ENCODE data around the gene CISTR.
"Not testable (repeated sequence)": the region's sequence is repeated elsewhere in the genome, so short reads cannot be mapped to it uniquely, and the experiment has no call there.

The CISTR gene

DNA sequence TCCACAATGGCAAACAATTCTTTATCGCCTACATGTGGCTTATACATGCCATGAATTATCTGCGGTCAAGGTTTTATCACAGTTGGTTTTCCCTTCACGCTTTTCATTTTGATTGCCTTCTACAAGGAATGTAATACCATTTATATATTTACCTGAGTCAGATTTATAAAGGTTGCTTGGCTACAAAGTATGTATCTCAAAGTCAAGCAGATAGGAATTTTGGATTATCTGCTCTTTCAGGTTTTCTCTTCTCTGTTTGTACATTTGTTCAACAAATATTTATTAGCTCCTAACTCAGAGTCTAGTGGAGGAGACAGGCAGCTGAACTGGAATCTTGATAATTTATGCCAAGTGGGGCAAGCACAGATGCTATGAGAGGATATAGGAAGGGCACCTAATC, 28.5 kb upstream of the CISTR start:
- H3K36me3 ChIP-seq (replicated peaks), result no peaks in the 10 kb centered on the region
- H3K4me3 ChIP-seq (ENCODE audit: low read depth, low read length), result no peak overlapping the region
- no peak for DNase-seq
- H3K27me3 ChIP-seq (replicated peaks), result peaks cover 8% of the 10 kb centered on the region
- TF ChIP-seq, protein P1, sequence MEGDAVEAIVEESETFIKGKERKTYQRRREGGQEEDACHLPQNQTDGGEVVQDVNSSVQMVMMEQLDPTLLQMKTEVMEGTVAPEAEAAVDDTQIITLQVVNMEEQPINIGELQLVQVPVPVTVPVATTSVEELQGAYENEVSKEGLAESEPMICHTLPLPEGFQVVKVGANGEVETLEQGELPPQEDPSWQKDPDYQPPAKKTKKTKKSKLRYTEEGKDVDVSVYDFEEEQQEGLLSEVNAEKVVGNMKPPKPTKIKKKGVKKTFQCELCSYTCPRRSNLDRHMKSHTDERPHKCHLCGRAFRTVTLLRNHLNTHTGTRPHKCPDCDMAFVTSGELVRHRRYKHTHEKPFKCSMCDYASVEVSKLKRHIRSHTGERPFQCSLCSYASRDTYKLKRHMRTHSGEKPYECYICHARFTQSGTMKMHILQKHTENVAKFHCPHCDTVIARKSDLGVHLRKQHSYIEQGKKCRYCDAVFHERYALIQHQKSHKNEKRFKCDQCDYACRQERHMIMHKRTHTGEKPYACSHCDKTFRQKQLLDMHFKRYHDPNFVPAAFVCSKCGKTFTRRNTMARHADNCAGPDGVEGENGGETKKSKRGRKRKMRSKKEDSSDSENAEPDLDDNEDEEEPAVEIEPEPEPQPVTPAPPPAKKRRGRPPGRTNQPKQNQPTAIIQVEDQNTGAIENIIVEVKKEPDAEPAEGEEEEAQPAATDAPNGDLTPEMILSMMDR (IDR thresholded peaks at IDR 0.05; ENCODE audit: low read depth, low read length, missing control alignments), result no peak
- in situ Hi-C loops (cut with HindIII; ENCODE audit: low pct_ligation_motif_present, low sequenced_read_pairs), result no loop called here
- no peak overlapping the region for H3K27ac ChIP-seq

DNA sequence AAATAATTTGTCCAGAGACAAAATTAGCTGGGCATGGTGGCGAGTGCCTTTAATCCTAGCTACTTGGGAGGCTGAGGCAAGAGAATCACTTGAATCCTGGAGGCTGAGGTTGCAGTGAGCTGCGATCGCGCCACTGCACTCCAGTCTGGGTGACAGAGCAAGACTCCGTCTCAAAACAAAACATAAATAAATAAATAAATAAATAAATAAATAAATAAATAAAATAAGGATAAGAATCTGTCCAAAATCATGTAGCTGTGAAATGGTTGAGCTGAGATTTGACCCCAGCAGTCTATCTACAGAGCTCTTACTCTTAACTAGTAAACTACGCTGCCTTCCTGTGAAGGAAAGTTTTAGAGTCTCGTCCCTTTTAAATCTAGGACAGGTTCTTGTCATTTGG, 27.9 kb upstream of the CISTR start:
- H3K4me3 ChIP-seq (ENCODE audit: low read depth, low read length); DNase-seq; H3K36me3 ChIP-seq (replicated peaks); H3K27ac ChIP-seq; H3K27me3 ChIP-seq (replicated peaks); in situ Hi-C loops (cut with HindIII; ENCODE audit: low pct_ligation_motif_present, low sequenced_read_pairs): not testable (repeated sequence)

DNA sequence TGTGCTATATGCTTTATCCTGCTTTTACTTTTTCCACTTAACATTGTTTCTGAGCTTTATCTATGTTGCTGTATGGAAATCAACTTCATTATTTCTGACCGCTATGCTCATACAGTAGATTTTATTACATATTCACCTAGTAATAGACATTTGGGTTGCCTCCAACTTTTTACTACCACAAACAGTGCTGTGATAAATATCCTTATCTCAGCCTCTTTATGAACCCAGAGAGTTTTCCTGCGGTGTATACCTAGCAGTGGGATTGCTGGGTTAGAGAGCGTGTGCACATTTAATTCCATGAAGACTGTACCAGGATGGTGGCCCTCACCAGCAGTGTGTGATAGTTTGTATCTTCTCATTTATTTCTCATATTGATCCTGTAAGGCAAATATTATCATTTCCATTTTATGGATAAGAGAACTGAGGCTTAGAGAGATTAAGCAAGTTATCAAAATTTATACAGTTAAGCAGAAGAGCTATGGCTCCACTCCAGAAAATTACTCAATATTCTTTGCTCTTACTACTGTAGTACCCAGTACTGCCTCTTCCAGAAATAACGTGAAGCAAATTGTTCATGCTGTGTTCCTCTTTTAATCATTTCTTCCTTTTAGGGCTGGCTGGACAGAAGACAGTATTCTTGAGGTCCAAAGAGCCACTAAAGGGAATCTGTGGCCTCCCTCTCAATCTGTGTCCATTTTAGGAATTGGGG, 26.3 kb upstream of the CISTR start:
- Histone ChIP-seq H3K4me3 (ENCODE audit: low read depth, low read length) (no peak overlapping the region), H3K27ac (no peak overlapping the region), H3K36me3 (replicated peaks) (no peaks in the 10 kb centered on the region), H3K27me3 (replicated peaks) (peaks cover 7% of the 10 kb centered on the region)
- in situ Hi-C loops (cut with HindIII; ENCODE audit: low pct_ligation_motif_present, low sequenced_read_pairs), result no loop called here
- DNase-seq, result no peak
- TF ChIP-seq, protein P1 (IDR thresholded peaks at IDR 0.05; ENCODE audit: low read depth, low read length, missing control alignments), result no peak

DNA sequence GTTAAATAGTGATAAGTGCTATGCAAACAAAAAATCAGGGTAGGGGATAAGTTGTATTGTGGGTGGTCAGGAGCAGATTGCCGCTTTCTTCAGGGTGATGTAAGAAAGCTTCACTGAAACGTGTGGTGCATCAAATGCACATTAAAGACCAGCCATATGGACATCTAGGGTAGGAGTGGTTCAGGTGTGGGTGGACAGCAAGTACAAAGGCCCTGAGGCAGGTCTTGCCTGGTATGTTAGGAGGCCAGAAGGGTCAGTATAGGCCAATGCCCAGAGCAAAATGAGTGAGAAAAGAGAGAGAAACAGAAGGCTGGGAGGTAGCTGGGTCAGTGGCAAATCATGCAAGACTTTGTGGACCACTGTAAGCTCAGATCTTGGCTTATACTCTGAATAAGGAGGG, 25.6 kb upstream of the CISTR start:
- in situ Hi-C loops (cut with HindIII; ENCODE audit: low pct_ligation_motif_present, low sequenced_read_pairs), result no loop called here
- no peak for DNase-seq
- peaks cover 3% of the 10 kb centered on the region for H3K27me3 ChIP-seq (replicated peaks)
- no peak overlapping the region for H3K27ac ChIP-seq
- H3K36me3 ChIP-seq (replicated peaks), result no peaks in the 10 kb centered on the region
- TF ChIP-seq, protein P1 (IDR thresholded peaks at IDR 0.05; ENCODE audit: low read depth, low read length, missing control alignments), result no peak
- H3K4me3 ChIP-seq (ENCODE audit: low read depth, low read length), result no peak overlapping the region

DNA sequence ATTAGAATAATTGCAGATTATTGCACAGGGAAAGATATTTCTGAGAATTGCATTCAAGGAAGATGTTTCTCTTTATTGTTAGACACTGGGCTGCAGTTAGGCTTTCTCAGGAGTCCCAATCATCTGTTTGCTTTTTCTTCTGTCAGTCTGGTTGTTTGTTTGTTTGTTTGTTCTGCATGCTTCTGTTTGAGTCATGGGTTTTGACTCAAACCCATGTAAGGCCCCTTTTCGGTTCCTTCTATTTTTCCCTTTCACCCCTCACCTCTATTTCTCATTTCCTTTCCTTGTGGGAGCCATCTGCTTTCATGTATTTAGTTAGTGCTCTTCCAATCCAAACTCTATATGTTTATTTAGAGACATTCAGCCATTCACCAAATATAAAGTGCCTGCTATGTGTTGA, 25.1 kb upstream of the CISTR start:
- Histone ChIP-seq H3K27ac (no peak overlapping the region), H3K36me3 (replicated peaks) (no peaks in the 10 kb centered on the region), H3K27me3 (replicated peaks) (peaks cover 3% of the 10 kb centered on the region), H3K4me3 (ENCODE audit: low read depth, low read length) (no peak overlapping the region)
- in situ Hi-C loops (cut with HindIII; ENCODE audit: low pct_ligation_motif_present, low sequenced_read_pairs), result no loop called here
- no peak for DNase-seq
- TF ChIP-seq, protein P1 (IDR thresholded peaks at IDR 0.05; ENCODE audit: low read depth, low read length, missing control alignments), result no peak

DNA sequence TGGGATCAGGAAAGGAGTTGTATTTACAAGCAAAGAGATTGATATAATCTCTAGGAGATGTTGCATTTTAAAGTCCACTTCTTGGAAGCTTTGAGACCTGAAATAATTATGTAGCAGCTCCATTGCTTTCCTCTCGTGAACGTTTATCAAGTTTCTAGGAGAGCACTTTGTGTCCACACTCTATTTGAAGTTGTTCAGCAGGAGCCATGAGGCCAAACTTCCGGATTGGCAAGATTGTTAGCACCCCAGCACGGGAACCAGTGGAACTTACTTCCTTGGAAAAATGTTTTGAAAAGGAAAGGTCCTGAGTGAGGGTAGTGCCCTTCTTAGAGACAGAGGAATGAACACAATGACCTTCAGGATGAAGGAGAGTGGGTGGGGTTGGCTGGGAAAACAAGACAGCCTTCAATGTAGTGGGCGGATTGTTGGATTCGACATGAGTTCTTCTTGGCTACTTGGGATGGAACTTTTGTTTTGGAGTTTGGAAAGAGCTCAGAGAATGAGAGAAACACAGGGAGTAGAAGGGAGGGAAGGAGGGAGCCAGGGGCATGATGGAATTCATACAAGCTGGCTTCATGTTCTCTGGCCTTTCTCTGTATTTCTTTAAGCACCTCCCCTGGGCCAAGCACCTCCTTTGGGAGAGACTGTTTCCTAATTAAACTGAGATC, 23.8 kb upstream of the CISTR start:
- DNase-seq, result no peak

More for the DNA sequence above, 23.8 kb upstream of the CISTR start:
- Histone ChIP-seq H3K27me3 (replicated peaks) (no peaks in the 10 kb centered on the region), H3K4me3 (ENCODE audit: low read depth, low read length) (no peak overlapping the region), H3K36me3 (replicated peaks) (no peaks in the 10 kb centered on the region), H3K27ac (no peak overlapping the region)
- in situ Hi-C loops (cut with HindIII; ENCODE audit: low pct_ligation_motif_present, low sequenced_read_pairs), result no loop called here
- TF ChIP-seq, protein P1 (IDR thresholded peaks at IDR 0.05; ENCODE audit: low read depth, low read length, missing control alignments), result no peak
